ENCODE data around the gene ATAD2B. TPM values are rescaled to one million over a fixed set of nuclear protein-coding genes. Genes with fewer than 3 reads are reported as not detected.

ATAD2B gene
- total RNA-seq, 1 donor = 17.4 TPM

DNA sequence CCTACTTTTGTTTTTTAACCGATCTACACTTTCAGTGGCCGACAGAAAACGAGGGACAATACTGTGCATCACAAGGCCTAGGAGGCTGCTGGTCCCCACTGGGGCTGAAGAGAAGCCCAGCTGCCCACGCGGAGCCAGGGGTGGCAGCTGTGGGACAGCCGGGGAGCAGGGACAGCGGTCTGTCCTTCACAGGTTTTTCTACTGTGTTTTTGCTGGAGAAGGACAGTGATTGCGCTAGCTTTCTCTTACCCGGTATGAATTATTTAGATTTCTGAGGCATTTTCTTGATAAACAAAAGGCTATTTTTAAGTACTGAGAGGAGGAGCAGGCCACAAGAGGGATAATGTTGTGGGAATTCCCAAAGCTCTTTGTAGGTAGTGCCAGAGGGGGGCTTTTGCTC, 219.8 kb downstream of the ATAD2B start:
- H3K27me3 ChIP-seq (ENCODE audit: insufficient read depth, low read length) = no peaks in the 10 kb centered on the region
- H3K4me1 ChIP-seq (ENCODE audit: insufficient read depth, low read length) = peaks cover 3% of the 10 kb centered on the region
- H3K27ac ChIP-seq (ENCODE audit: low read depth, low read length) = no peak overlapping the region
- H2AFZ ChIP-seq (ENCODE audit: low read length) = no peak overlapping the region
- H4K20me1 ChIP-seq (ENCODE audit: insufficient read depth, low read length) = no peaks in the 10 kb centered on the region
- no peak for TF ChIP-seq CTCF (IDR thresholded peaks at IDR 0.05; ENCODE audit: extremely low read depth, low read depth, low read length)
- H3K36me3 ChIP-seq (ENCODE audit: insufficient read depth, low read length) = no peaks in the 10 kb centered on the region
- no peaks in the 10 kb centered on the region for H3K9me3 ChIP-seq (ENCODE audit: low read depth, low read length)
- no peaks in the 10 kb centered on the region for H3K79me2 ChIP-seq (ENCODE audit: insufficient read depth, low read length)
- H3K4me3 ChIP-seq (ENCODE audit: insufficient read depth, low read length) = no peak overlapping the region
- peak; percentile 9 for DNase-seq (ENCODE audit: insufficient read length, low spot score, missing footprints)
- no peak overlapping the region for H3K4me2 ChIP-seq (ENCODE audit: insufficient read depth, low read length)

DNA sequence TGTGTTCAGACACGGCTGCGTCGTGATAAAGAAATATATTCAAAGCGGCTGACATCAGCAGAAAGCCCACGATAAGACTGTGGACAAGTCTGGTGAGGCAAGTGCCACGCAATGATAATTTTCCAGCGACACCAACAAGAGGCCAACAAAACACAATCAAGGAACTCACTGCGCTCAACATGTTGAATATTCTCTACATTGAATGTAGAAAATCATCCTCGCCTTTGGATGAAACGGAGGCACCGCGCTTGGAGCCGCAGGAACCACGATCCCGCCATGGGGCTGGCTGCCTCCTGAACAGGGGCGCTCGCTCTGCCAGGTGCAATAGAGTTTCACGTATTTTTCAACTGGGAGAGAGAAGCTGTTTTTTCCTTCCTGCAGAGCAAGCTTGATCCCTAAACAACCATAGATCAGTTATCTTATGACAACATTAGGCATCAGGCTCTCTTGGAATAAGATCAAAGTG, 220.3 kb downstream of the ATAD2B start:
- H3K27ac ChIP-seq (ENCODE audit: low read depth, low read length) = no peak overlapping the region

DNA sequence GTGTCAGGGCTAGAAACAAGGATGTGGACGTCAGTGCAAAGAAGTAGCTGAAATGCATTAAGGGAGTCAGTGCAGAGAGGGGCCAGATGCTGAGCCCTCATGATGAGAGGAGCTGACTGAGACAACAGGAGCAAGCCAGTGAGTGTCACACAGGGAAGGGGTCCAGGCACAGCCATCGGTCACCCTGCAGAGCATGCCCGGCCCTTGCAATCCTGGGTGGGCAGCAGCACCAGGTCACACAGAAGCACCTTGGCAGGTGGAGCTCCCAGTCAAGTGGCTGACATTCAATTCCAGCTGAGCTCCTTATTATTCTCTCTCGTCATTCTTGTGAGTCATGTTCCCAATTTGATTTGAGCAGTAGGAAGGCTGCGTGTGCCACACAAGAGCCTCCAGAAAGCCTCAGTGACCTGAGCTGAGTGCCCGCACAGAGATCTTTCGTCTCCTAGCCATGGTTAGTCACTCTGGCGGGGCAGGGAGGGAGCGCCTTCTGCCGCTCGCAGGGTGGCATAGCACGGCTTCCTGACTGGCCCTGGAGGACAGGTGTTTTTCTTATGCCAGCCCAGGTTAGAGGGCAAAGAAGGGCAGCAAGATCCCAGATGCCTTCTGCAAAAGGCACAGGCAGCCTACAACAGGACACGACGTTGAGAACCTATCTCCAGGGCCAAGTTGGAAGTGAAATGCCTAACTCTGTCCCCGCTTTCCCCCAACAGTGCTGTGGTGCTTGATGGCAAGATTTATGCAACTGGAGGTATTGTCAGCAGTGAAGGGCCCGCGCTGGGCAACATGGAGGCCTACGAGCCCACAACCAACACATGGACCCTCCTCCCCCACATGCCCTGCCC, 220.9 kb downstream of the ATAD2B start:
- Histone ChIP-seq H3K4me2 (ENCODE audit: insufficient read depth, low read length) (no peak overlapping the region), H3K4me1 (ENCODE audit: insufficient read depth, low read length) (no peaks in the 10 kb centered on the region), H3K79me2 (ENCODE audit: insufficient read depth, low read length) (no peaks in the 10 kb centered on the region), H3K9me3 (ENCODE audit: low read depth, low read length) (no peaks in the 10 kb centered on the region), H2AFZ (ENCODE audit: low read length) (no peak overlapping the region), H3K36me3 (ENCODE audit: insufficient read depth, low read length) (no peaks in the 10 kb centered on the region), H3K4me3 (ENCODE audit: insufficient read depth, low read length) (no peak overlapping the region), H3K27me3 (ENCODE audit: insufficient read depth, low read length) (no peaks in the 10 kb centered on the region), H4K20me1 (ENCODE audit: insufficient read depth, low read length) (no peaks in the 10 kb centered on the region), H3K27ac (ENCODE audit: low read depth, low read length) (no peak overlapping the region)
- peak; percentile 65 for DNase-seq (ENCODE audit: insufficient read length, low spot score, missing footprints)
- no peak for TF ChIP-seq CTCF (IDR thresholded peaks at IDR 0.05; ENCODE audit: extremely low read depth, low read depth, low read length)

More for the DNA sequence above, 220.3 kb downstream of the ATAD2B start:
- no peak for TF ChIP-seq CTCF (IDR thresholded peaks at IDR 0.05; ENCODE audit: extremely low read depth, low read depth, low read length)
- Histone ChIP-seq H3K79me2 (ENCODE audit: insufficient read depth, low read length) (no peaks in the 10 kb centered on the region), H3K4me3 (ENCODE audit: insufficient read depth, low read length) (no peak overlapping the region), H3K9me3 (ENCODE audit: low read depth, low read length) (no peaks in the 10 kb centered on the region), H4K20me1 (ENCODE audit: insufficient read depth, low read length) (no peaks in the 10 kb centered on the region), H3K4me2 (ENCODE audit: insufficient read depth, low read length) (no peak overlapping the region), H3K27me3 (ENCODE audit: insufficient read depth, low read length) (no peaks in the 10 kb centered on the region), H2AFZ (ENCODE audit: low read length) (no peak overlapping the region), H3K4me1 (ENCODE audit: insufficient read depth, low read length) (no peaks in the 10 kb centered on the region), H3K36me3 (ENCODE audit: insufficient read depth, low read length) (no peaks in the 10 kb centered on the region)
- peak; percentile 59 for DNase-seq (ENCODE audit: insufficient read length, low spot score, missing footprints)

- no peak overlapping the region for H3K27ac ChIP-seq (ENCODE audit: low read depth, low read length)
Observed at GRCh38 chr2:23703583-23704385, 223.1 kb downstream of the ATAD2B start.

More at GRCh38 chr2:23703583-23704385, 223.1 kb downstream of the ATAD2B start:
- Histone ChIP-seq H3K36me3 (ENCODE audit: insufficient read depth, low read length) (no peaks in the 10 kb centered on the region), H3K4me1 (ENCODE audit: insufficient read depth, low read length) (no peaks in the 10 kb centered on the region), H3K79me2 (ENCODE audit: insufficient read depth, low read length) (no peaks in the 10 kb centered on the region), H3K4me3 (ENCODE audit: insufficient read depth, low read length) (no peak overlapping the region), H4K20me1 (ENCODE audit: insufficient read depth, low read length) (no peaks in the 10 kb centered on the region), H3K4me2 (ENCODE audit: insufficient read depth, low read length) (no peak overlapping the region), H2AFZ (ENCODE audit: low read length) (no peak overlapping the region), H3K9me3 (ENCODE audit: low read depth, low read length) (no peaks in the 10 kb centered on the region), H3K27me3 (ENCODE audit: insufficient read depth, low read length) (no peaks in the 10 kb centered on the region)
- TF ChIP-seq CTCF (IDR thresholded peaks at IDR 0.05; ENCODE audit: extremely low read depth, low read depth, low read length) = no peak
- peak; percentile 64 for DNase-seq (ENCODE audit: insufficient read length, low spot score, missing footprints)

Data from osteoblast (primary cell).